AG04450 (cell line): ENCODE data around the gene STPG4. TPM values are rescaled to one million over a fixed set of nuclear protein-coding genes. Genes with fewer than 3 reads are reported as not detected.

Experiments used
- CTCF ChIA-PET: fragments of 300-600, 350-600 bp; formaldehyde crosslinking; extraction: SDS; loops from one replicate; lab custom pipeline; 2022; ENCODE audit warnings: antibody characterized with exemption, inconsistent platforms; lab: Charles Lee
- POLR2A ChIA-PET: fragments of 350-600 bp; formaldehyde crosslinking; extraction: SDS; loops from one replicate; lab custom pipeline; 2021; ENCODE audit warnings: antibody characterized with exemption, inconsistent platforms; lab: Yijun Ruan, JAX
- DNase-seq: peaks from one replicate; pipeline ENCODE4 v3.0.0-alpha.2; 2011; ENCODE audit warnings: low read depth, low spot score
- H3K27ac ChIP-seq: one replicate; pipeline ENCODE4 v1.5.1; 2012; ENCODE audit warnings: low read depth, low read length, control low read depth
- H3K27me3 ChIP-seq: one replicate; pipeline ENCODE4 v1.6.0; 2012; ENCODE audit warnings: low read length; ENCODE audit not compliant: control insufficient read depth, insufficient read depth
- H3K4me3 ChIP-seq: 2 replicates; pipeline ENCODE4 v1.5.1; 2011; ENCODE audit warnings: mild to moderate bottlenecking, low read depth, low read length, control low read depth
- H3K9me3 ChIP-seq: 2 replicates; pipeline ENCODE4 v1.5.1; 2012; ENCODE audit warnings: low read length; ENCODE audit not compliant: control insufficient read depth, insufficient read depth
- CTCF ChIP-seq: IDR thresholded peaks from 2 replicates; pipeline ENCODE4 v1.5.1; 2011; ENCODE audit warnings: low read depth, low read length, control low read depth, inconsistent platforms
- polyA plus RNA-seq: library from polyadenylated mRNA; depleted of rRNA; stranded (reverse); fragments of >200 nt; gene quantifications from 2 replicates; pipeline ENCODE4 v1.2.3, GENCODE V29; 2011

The STPG4 gene
- polyA plus RNA-seq, 1 experiment: 0.14 TPM

GRCh38 chr2:47041891-47042684 lies 113.0 kb downstream of the STPG4 start:
- ChIA-PET POLR2A (interaction anchor here (1.3 to 2.5 kb wide), 5 partner anchors 15 to 57 kb away, joined by 4 to 20 read pairs (median 6); no protein-coding TSS in a partner anchor), CTCF (interaction anchor here (0.7 kb wide), 1 partner anchor 53 kb away, joined by 3 read pairs; no protein-coding TSS in a partner anchor)
- DNase-seq: no peak
- no peaks in the 10 kb centered on the region for H3K9me3 ChIP-seq
- H3K27ac ChIP-seq: peak overlapping the region; percentile 99
- no peak for TF ChIP-seq CTCF
- no peaks in the 10 kb centered on the region for H3K27me3 ChIP-seq
- no peak overlapping the region for H3K4me3 ChIP-seq

GRCh38 chr2:47041063-47041462 lies 114.0 kb downstream of the STPG4 start:
- no peak overlapping the region for H3K4me3 ChIP-seq
- no peaks in the 10 kb centered on the region for H3K27me3 ChIP-seq
- TF ChIP-seq CTCF: no peak
- DNase-seq: no peak
- ChIA-PET CTCF (no interaction called here), POLR2A (interaction anchor here (1.1 to 1.4 kb wide), 2 partner anchors 15 to 16 kb away, joined by 3 read pairs; no protein-coding TSS in a partner anchor)
- peak overlapping the region; percentile 90 for H3K27ac ChIP-seq
- no peaks in the 10 kb centered on the region for H3K9me3 ChIP-seq

GRCh38 chr2:47040651-47041050 lies 114.5 kb downstream of the STPG4 start:
- ChIA-PET POLR2A (interaction anchor here (0.7 to 1.4 kb wide), 5 partner anchors 11 to 29 kb away, joined by 3 to 4 read pairs (median 3); no protein-coding TSS in a partner anchor), CTCF (no interaction called here)
- Histone ChIP-seq H3K4me3 (no peak overlapping the region), H3K27me3 (no peaks in the 10 kb centered on the region), H3K27ac (peak overlapping the region; percentile 90), H3K9me3 (no peaks in the 10 kb centered on the region)
- TF ChIP-seq CTCF: no peak
- DNase-seq: no peak

GRCh38 chr2:47039913-47040562 lies 115.1 kb downstream of the STPG4 start:
- ChIA-PET CTCF (no interaction called here), POLR2A (interaction anchor here (0.7 to 1.4 kb wide), 5 partner anchors 10 to 30 kb away, joined by 3 to 4 read pairs (median 3); no protein-coding TSS in a partner anchor)
- TF ChIP-seq CTCF: no peak
- DNase-seq: peak; percentile 62
- no peaks in the 10 kb centered on the region for H3K9me3 ChIP-seq
- H3K27ac ChIP-seq: peak overlapping the region; percentile 90
- no peak overlapping the region for H3K4me3 ChIP-seq
- H3K27me3 ChIP-seq: no peaks in the 10 kb centered on the region
